GM23338 (cell line): ENCODE results near the gene RYR3. TPM values are rescaled to one million over a fixed set of nuclear protein-coding genes. Genes with fewer than 3 reads are reported as not detected.

Experiments used
- ATAC-seq: fragments of 200-7000 bp; cut with Tn5 transposase; 3 replicates; pipeline ENCODE4 v1.9.1; 2020
- DNase-seq: peaks from one replicate; pipeline ENCODE4 v3.0.0-alpha.2; 2015; ENCODE audit warnings: low spot score
- H2AFZ ChIP-seq: fragments of 200-600 bp; sonication (generic); 2 replicates; pipeline ENCODE4 v1.8.0; 2016; ENCODE audit warnings: antibody characterized with exemption, mild to moderate bottlenecking, moderate library complexity
- H3F3A ChIP-seq: fragments of 200-600 bp; sonication (generic); replicated peaks from 2 replicates; pipeline ENCODE4 v1.8.0; 2017; ENCODE audit warnings: antibody characterized with exemption, mixed run types, low read depth
- H3K27ac ChIP-seq: fragments of 200-600 bp; sonication (generic); 2 replicates; pipeline ENCODE4 v1.6.1; 2016; ENCODE audit warnings: low read depth
- H3K27me3 ChIP-seq: fragments of 200-600 bp; sonication (generic); 2 replicates; pipeline ENCODE4 v1.8.0; 2016; ENCODE audit warnings: mild to moderate bottlenecking, mixed run types, moderate library complexity; ENCODE audit not compliant: insufficient read depth
- H3K36me3 ChIP-seq: fragments of 200-600 bp; sonication (generic); 2 replicates; pipeline ENCODE4 v1.8.0; 2016; ENCODE audit warnings: mild to moderate bottlenecking; ENCODE audit not compliant: insufficient read depth
- H3K4me1 ChIP-seq: fragments of 200-600 bp; sonication (generic); 2 replicates; pipeline ENCODE4 v1.8.0; 2016; ENCODE audit warnings: mild to moderate bottlenecking, moderate library complexity; ENCODE audit not compliant: insufficient read depth
- H3K4me2 ChIP-seq: fragments of 200-600 bp; sonication (generic); 2 replicates; pipeline ENCODE4 v1.7.1; 2017; ENCODE audit warnings: mixed run types
- H3K4me3 ChIP-seq: fragments of 200-600 bp; sonication (generic); 2 replicates; pipeline ENCODE4 v1.6.1; 2016; ENCODE audit warnings: mixed run types
- H3K79me2 ChIP-seq: fragments of 200-600 bp; sonication (generic); replicated peaks from 2 replicates; pipeline ENCODE4 v1.8.0; 2017; ENCODE audit warnings: mild to moderate bottlenecking; ENCODE audit not compliant: insufficient read depth
- H3K9me2 ChIP-seq: fragments of 200-600 bp; sonication (generic); 2 replicates; pipeline ENCODE4 v1.8.0; 2017; ENCODE audit not compliant: insufficient read depth
- H4K20me1 ChIP-seq: fragments of 200-600 bp; sonication (generic); replicated peaks from 2 replicates; pipeline ENCODE4 v1.8.0; 2017; ENCODE audit warnings: mild to moderate bottlenecking; ENCODE audit not compliant: insufficient read depth
- H3K27ac Mint-ChIP-seq: 2 replicates; pipeline ENCODE4 v1.8.0; 2020; ENCODE audit warnings: inconsistent platforms, mild to moderate bottlenecking, moderate library complexity, mixed read lengths
- H3K27me3 Mint-ChIP-seq: 3 replicates; pipeline ENCODE4 v1.8.0; 2022; ENCODE audit warnings: low read depth, mild to moderate bottlenecking, moderate library complexity, mixed read lengths, inconsistent platforms; ENCODE audit not compliant: insufficient read depth, poor library complexity
- H3K36me3 Mint-ChIP-seq: 3 replicates; pipeline ENCODE4 v1.8.0; 2021; ENCODE audit warnings: low read depth, mild to moderate bottlenecking, inconsistent platforms, moderate library complexity, mixed read lengths
- H3K4me1 Mint-ChIP-seq: 3 replicates; pipeline ENCODE4 v1.8.0; 2020; ENCODE audit warnings: mild to moderate bottlenecking, inconsistent platforms, mixed read lengths
- H3K4me3 Mint-ChIP-seq: 3 replicates; pipeline ENCODE4 v1.8.0; 2021; ENCODE audit warnings: moderate library complexity, mild to moderate bottlenecking, inconsistent platforms, mixed read lengths
- H3K9me3 Mint-ChIP-seq: 3 replicates; pipeline ENCODE4 v1.8.0; 2020; ENCODE audit warnings: moderate library complexity, mild to moderate bottlenecking, inconsistent platforms, mixed read lengths
- CREB1 ChIP-seq: fragments of 250-450 bp; sonication (Bioruptor Pico); IDR thresholded peaks from 2 replicates; pipeline ENCODE4 v1.5.0; 2020; ENCODE audit warnings: low read depth, mild to moderate bottlenecking, moderate library complexity
- CTCF ChIP-seq, 2 experiments: fragments of 200-600 bp in 1 of 2; sonication (generic) in 1 of 2; conservative IDR thresholded peaks; 2 replicates each; pipeline versions ENCODE4 v1.5.1 to v1.6.1; 2016 to 2017; ENCODE audit warnings: antibody characterized with exemption in 2 of 2, low read depth in 2 of 2, mild to moderate bottlenecking in 2 of 2, moderate library complexity in 1 of 2
- EZH2 ChIP-seq: fragments of 200-600 bp; sonication (generic); IDR thresholded peaks from one replicate; pipeline ENCODE4 v1.8.0; 2017; ENCODE audit warnings: antibody characterized with exemption, mild to moderate bottlenecking, low read depth; ENCODE audit not compliant: unreplicated experiment
- EZH2phosphoT487 ChIP-seq: fragments of 200-600 bp; sonication (generic); IDR thresholded peaks from one replicate; pipeline ENCODE4 v1.8.1; 2018; ENCODE audit warnings: antibody characterized with exemption; ENCODE audit not compliant: unreplicated experiment
- JUNB ChIP-seq: IDR thresholded peaks from one replicate; pipeline ENCODE4 v1.6.1; 2016; ENCODE audit warnings: antibody characterized with exemption; ENCODE audit not compliant: unreplicated experiment
- NANOG ChIP-seq: IDR thresholded peaks from 2 replicates; pipeline ENCODE4 v1.6.1; 2016; ENCODE audit warnings: antibody characterized with exemption, borderline replicate concordance
- POLR2AphosphoS5 ChIP-seq: IDR thresholded peaks from 2 replicates; pipeline ENCODE4 v1.6.1; 2016; ENCODE audit warnings: antibody characterized with exemption, low read depth
- REST ChIP-seq: IDR thresholded peaks from one replicate; pipeline ENCODE4 v1.6.1; 2018; ENCODE audit warnings: antibody characterized with exemption; ENCODE audit not compliant: unreplicated experiment
- STAT1 ChIP-seq: IDR thresholded peaks from one replicate; pipeline ENCODE4 v1.6.1; 2016; ENCODE audit warnings: antibody characterized with exemption; ENCODE audit not compliant: unreplicated experiment
- ZNF114 ChIP-seq: fragments of 250-450 bp; sonication (Bioruptor Pico); IDR thresholded peaks from 2 replicates; pipeline ENCODE4 v1.5.0; 2020; ENCODE audit warnings: mild to moderate bottlenecking, moderate library complexity
- ZNF331 ChIP-seq: fragments of 250-450 bp; sonication (Bioruptor Pico); IDR thresholded peaks from 2 replicates; pipeline ENCODE4 v1.5.0; 2020; ENCODE audit warnings: low read depth, mild to moderate bottlenecking, moderate library complexity
- ZNF462 ChIP-seq: fragments of 250-450 bp; sonication (Bioruptor Pico); IDR thresholded peaks from 2 replicates; pipeline ENCODE4 v1.5.0; 2020; ENCODE audit warnings: mild to moderate bottlenecking, moderate library complexity
- polyA plus RNA-seq: library from polyadenylated mRNA; unstranded; fragments of >200 nt; fragmentation: Nextera tagmentation; extraction: Ambion mirVana; gene quantifications from 2 replicates; pipeline ENCODE4 v1.2.1, GENCODE V29; 2016
- total RNA-seq: library from RNA; depleted of rRNA; stranded (reverse); fragments of >200 nt; shearing (Covaris generic); gene quantifications from 2 replicates; pipeline ENCODE4 v1.2.3, GENCODE V29; 2014
- TF ChIP-seq, protein P1 (sequence below): IDR thresholded peaks from 2 replicates; pipeline ENCODE4 v1.6.1; 2016; ENCODE audit warnings: antibody characterized with exemption

Gene RYR3
- total and polyA plus RNA-seq, 2 experiments from 2014 or later, result 1.1 to 1.2 TPM

DNA sequence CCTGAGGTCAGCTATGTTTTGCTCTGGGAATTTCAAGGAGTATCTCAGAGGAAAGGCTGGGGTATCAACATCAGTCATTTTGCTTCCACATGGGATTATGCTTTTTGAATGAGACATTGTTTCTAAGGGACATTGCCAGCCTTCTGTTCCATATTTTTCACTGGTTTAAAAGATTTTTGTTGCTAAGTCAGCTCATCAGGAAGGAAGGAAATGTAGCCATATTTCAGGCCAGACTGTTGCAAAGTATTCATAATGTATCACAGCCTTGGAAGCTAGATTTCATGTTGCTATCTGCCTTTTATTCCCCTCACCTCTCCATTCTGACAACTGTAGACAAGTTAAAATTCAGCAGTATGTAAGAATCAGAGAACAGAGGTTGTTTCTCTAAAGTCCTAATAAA is 596.6 kb downstream of the RYR3 start:
- H3K4me2 ChIP-seq, result no peak overlapping the region
- no peaks in the 10 kb centered on the region for H3K79me2 ChIP-seq
- no peaks in the 10 kb centered on the region for H3K27me3 ChIP-seq
- Mint-ChIP-seq H3K9me3 (no peaks in the 10 kb centered on the region), H3K36me3 (no peaks in the 10 kb centered on the region), H3K27me3 (no peaks in the 10 kb centered on the region), H3K4me3 (no peak overlapping the region), H3K27ac (no peak overlapping the region), H3K4me1 (peaks cover 27% of the 10 kb centered on the region)
- no peaks in the 10 kb centered on the region for H3K9me2 ChIP-seq
- peaks cover 17% of the 10 kb centered on the region for H3K4me1 ChIP-seq
- no peaks in the 10 kb centered on the region for H3K36me3 ChIP-seq
- no peak overlapping the region for H3K4me3 ChIP-seq
- H3K27ac ChIP-seq, result no peak overlapping the region
- no peak for DNase-seq
- TF ChIP-seq JUNB (no peak), POLR2AphosphoS5 (no peak), REST (no peak), ZNF331 (CRISPR knock-in tag) (no peak), ZNF114 (CRISPR knock-in tag) (no peak), CREB1 (CRISPR knock-in tag) (no peak), EZH2 (no peak), ZNF462 (CRISPR knock-in tag) (no peak), EZH2phosphoT487 (no peak), NANOG (no peak), CTCF (conservative IDR thresholded peaks at IDR 0.05; ENCODE audit: low read depth in 2 of 2) (no peak), STAT1 (no peak)
- TF ChIP-seq, protein P1, sequence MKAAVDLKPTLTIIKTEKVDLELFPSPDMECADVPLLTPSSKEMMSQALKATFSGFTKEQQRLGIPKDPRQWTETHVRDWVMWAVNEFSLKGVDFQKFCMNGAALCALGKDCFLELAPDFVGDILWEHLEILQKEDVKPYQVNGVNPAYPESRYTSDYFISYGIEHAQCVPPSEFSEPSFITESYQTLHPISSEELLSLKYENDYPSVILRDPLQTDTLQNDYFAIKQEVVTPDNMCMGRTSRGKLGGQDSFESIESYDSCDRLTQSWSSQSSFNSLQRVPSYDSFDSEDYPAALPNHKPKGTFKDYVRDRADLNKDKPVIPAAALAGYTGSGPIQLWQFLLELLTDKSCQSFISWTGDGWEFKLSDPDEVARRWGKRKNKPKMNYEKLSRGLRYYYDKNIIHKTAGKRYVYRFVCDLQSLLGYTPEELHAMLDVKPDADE, result no peak
- H4K20me1 ChIP-seq, result no peaks in the 10 kb centered on the region
- ATAC-seq, result no peak
- H3F3A ChIP-seq, result no peaks in the 10 kb centered on the region
- H2AFZ ChIP-seq, result no peak overlapping the region
